ENCODE results near the gene INPP5A.

The INPP5A gene

GRCh38 chr10:132536877-132537683 is 507 bp upstream of the INPP5A start:
- DNase-seq, result peak; percentile 100

- DNase-seq, result no peak
Observed at GRCh38 chr10:132538031-132538789, 623 bp downstream of the INPP5A start.

- no peak for DNase-seq
Observed at GRCh38 chr10:132538790-132539421, 1.3 kb downstream of the INPP5A start.

- no peak for DNase-seq
Observed at GRCh38 chr10:132539431-132539839, 1.8 kb downstream of the INPP5A start.

- no peak for DNase-seq
Observed at GRCh38 chr10:132539894-132540293, 2.3 kb downstream of the INPP5A start.

GRCh38 chr10:132540456-132540855 is 2.9 kb downstream of the INPP5A start:
- DNase-seq, result no peak

GRCh38 chr10:132541129-132541528 is 3.5 kb downstream of the INPP5A start:
- DNase-seq, result no peak

GRCh38 chr10:132541601-132542011 is 4.0 kb downstream of the INPP5A start:
- DNase-seq, result no peak

GRCh38 chr10:132542086-132542775 is 4.6 kb downstream of the INPP5A start:
- no peak for DNase-seq

GRCh38 chr10:132542819-132543218 is 5.2 kb downstream of the INPP5A start:
- no peak for DNase-seq

- no peak for DNase-seq
Observed at GRCh38 chr10:132543916-132544743, 6.5 kb downstream of the INPP5A start.

- no peak for DNase-seq
Observed at GRCh38 chr10:132544744-132545658, 7.4 kb downstream of the INPP5A start.

GRCh38 chr10:132545659-132546367 is 8.2 kb downstream of the INPP5A start:
- DNase-seq, result no peak

- DNase-seq, result no peak
Observed at GRCh38 chr10:132546567-132547420, 9.2 kb downstream of the INPP5A start.

- no peak for DNase-seq
Observed at GRCh38 chr10:132547421-132547861, 9.9 kb downstream of the INPP5A start.

GRCh38 chr10:132548106-132548823 is 10.7 kb downstream of the INPP5A start:
- DNase-seq, result no peak

- DNase-seq, result no peak
Observed at GRCh38 chr10:132548869-132549268, 11.3 kb downstream of the INPP5A start.

GRCh38 chr10:132549371-132549770 is 11.8 kb downstream of the INPP5A start:
- no peak for DNase-seq
